ENCODE results near the gene LDHB.
"Not testable (repeated sequence)": the region's sequence is repeated elsewhere in the genome, so short reads cannot be mapped to it uniquely, and the experiment has no call there.

The LDHB gene

GRCh38 chr12:21604245-21605101 is 53.2 kb downstream of the LDHB start, which contains the start of gene GYS2:
TSS of gene GYS2 (minus strand) at chr12:21604847. CDS start at chr12:21604592, 255 bp downstream.
- H3K4me1 Mint-ChIP-seq = no peaks in the 10 kb centered on the region
- no peaks in the 10 kb centered on the region for H3K9me3 Mint-ChIP-seq
- no peak for DNase-seq
- H3K27me3 Mint-ChIP-seq = no peaks in the 10 kb centered on the region
- ATAC-seq = no peak
- H3K27ac Mint-ChIP-seq = no peak within 1 kb of the TSS
- no peak within 1 kb of the TSS for H3K4me3 Mint-ChIP-seq

GRCh38 chr12:21602774-21603173 is 54.9 kb downstream of the LDHB start:
- no peaks in the 10 kb centered on the region for H3K9me3 Mint-ChIP-seq
- H3K4me3 Mint-ChIP-seq = no peak overlapping the region
- DNase-seq = no peak

GRCh38 chr12:21600196-21600595 is 57.4 kb downstream of the LDHB start:
- no peak overlapping the region for H3K4me3 Mint-ChIP-seq
- peaks cover 5 to 7% of the 10 kb centered on the region in 2 donors for H3K9me3 Mint-ChIP-seq
- DNase-seq (no peak), ATAC-seq (no peak)
- no peaks in the 10 kb centered on the region for H3K4me1 Mint-ChIP-seq
- no peaks in the 10 kb centered on the region for H3K27me3 Mint-ChIP-seq
- no peak overlapping the region for H3K27ac Mint-ChIP-seq

More at GRCh38 chr12:21602774-21603173, 54.9 kb downstream of the LDHB start:
- Mint-ChIP-seq H3K27me3 (no peaks in the 10 kb centered on the region), H3K27ac (no peak overlapping the region), H3K4me1 (no peaks in the 10 kb centered on the region)
- no peak for ATAC-seq

- peaks cover 5 to 7% of the 10 kb centered on the region in 2 donors for H3K9me3 Mint-ChIP-seq
- ATAC-seq (no peak), DNase-seq (no peak)
- H3K27me3 Mint-ChIP-seq = no peaks in the 10 kb centered on the region
- no peaks in the 10 kb centered on the region for H3K4me1 Mint-ChIP-seq
- H3K27ac Mint-ChIP-seq = no peak overlapping the region
- no peak overlapping the region for H3K4me3 Mint-ChIP-seq
These were observed 58.3 kb downstream of the LDHB start for GRCh38 chr12:21599143-21599999.

GRCh38 chr12:21598651-21599050 is 59.0 kb downstream of the LDHB start:
- H3K4me3 Mint-ChIP-seq = no peak overlapping the region
- H3K4me1 Mint-ChIP-seq = no peaks in the 10 kb centered on the region
- H3K27ac Mint-ChIP-seq = no peak overlapping the region

GRCh38 chr12:21595356-21595755 is 62.3 kb downstream of the LDHB start:
- not testable (repeated sequence) for ATAC-seq, H3K27me3 Mint-ChIP-seq, DNase-seq, H3K4me3 Mint-ChIP-seq, H3K27ac Mint-ChIP-seq, H3K4me1 Mint-ChIP-seq
- H3K9me3 Mint-ChIP-seq = peaks cover 22 to 30% of the 10 kb centered on the region in 2 donors

More at GRCh38 chr12:21598651-21599050, 59.0 kb downstream of the LDHB start:
- H3K9me3 Mint-ChIP-seq = peaks cover 7 to 8% of the 10 kb centered on the region in 2 donors
- H3K27me3 Mint-ChIP-seq = no peaks in the 10 kb centered on the region
- ATAC-seq (no peak), DNase-seq (no peak)

- Mint-ChIP-seq H3K9me3 (peaks cover 12 to 13% of the 10 kb centered on the region in 2 donors), H3K4me1 (no peaks in the 10 kb centered on the region), H3K4me3 (no peak overlapping the region), H3K27me3 (peaks cover 7% of the 10 kb centered on the region), H3K27ac (no peak overlapping the region)
- DNase-seq = no peak
- no peak for ATAC-seq
These were observed 72.2 kb downstream of the LDHB start for GRCh38 chr12:21585485-21585884.

All from stimulated activated naive CD8-positive, alpha-beta T cell treated with anti-CD3 and anti-CD28 coated beads, Interleukin-15, amount 100 ng/mL, for 72 hours (primary cell).